GM12865 (cell line): ENCODE results near the gene HYDIN.

Source experiments
- DNase-seq: peaks from one replicate; pipeline ENCODE4 v3.0.0; 2010; ENCODE audit warnings: low read depth
- H3K4me3 ChIP-seq: 2 replicates; pipeline ENCODE4 v1.5.1; 2011; ENCODE audit warnings: mild to moderate bottlenecking, low read depth, low read length, control low read depth
- CTCF ChIP-seq: IDR thresholded peaks from 2 replicates; pipeline ENCODE4 v1.5.1; 2011; ENCODE audit warnings: low read length, control low read depth, low read depth, inconsistent platforms; ENCODE audit not compliant: insufficient read depth; ENCODE audit errors: missing control alignments

The HYDIN gene

GRCh38 chr16:71229344-71229743, 1.2 kb downstream of the HYDIN start:
- no peak for DNase-seq
- no peak for TF ChIP-seq CTCF

GRCh38 chr16:71226229-71227141, 4.0 kb downstream of the HYDIN start:
- DNase-seq, result no peak
- no peak overlapping the region for H3K4me3 ChIP-seq
- TF ChIP-seq CTCF, result no peak

More at GRCh38 chr16:71229344-71229743, 1.2 kb downstream of the HYDIN start:
- H3K4me3 ChIP-seq, result no peak overlapping the region

GRCh38 chr16:71225145-71225544, 5.4 kb downstream of the HYDIN start:
- H3K4me3 ChIP-seq, result no peak overlapping the region
- TF ChIP-seq CTCF, result no peak
- no peak for DNase-seq

GRCh38 chr16:71218306-71218963, 12.1 kb downstream of the HYDIN start:
- no peak for DNase-seq
- no peak overlapping the region for H3K4me3 ChIP-seq
- no peak for TF ChIP-seq CTCF

DNA sequence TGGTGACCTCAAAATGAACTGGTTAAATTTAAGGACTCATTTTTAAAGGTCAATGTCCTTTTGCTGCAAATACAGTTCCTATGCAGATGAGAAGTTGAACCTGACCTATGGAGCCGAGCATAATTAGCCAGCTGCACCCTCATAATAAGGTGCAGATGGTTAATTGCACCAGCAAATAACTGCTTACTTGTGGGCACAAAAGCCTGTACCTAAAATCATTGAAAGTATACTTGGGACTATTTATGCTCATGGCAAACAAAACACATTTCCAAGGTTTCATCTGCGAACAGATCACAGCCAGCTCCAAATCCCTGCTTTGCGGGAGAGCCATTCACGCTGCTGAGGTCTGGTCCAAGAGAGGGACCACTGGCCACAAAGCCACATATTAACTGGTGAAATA, 13.0 kb downstream of the HYDIN start:
- no peak for DNase-seq
- TF ChIP-seq CTCF, result no peak
- no peak overlapping the region for H3K4me3 ChIP-seq

GRCh38 chr16:71216714-71217113, 13.8 kb downstream of the HYDIN start:
- no peak for TF ChIP-seq CTCF
- no peak overlapping the region for H3K4me3 ChIP-seq
- no peak for DNase-seq
